PC-9 (cell line): Measurements from ENCODE around the gene SERTAD3.

Experiments
- CTCF ChIP-seq: fragments of 200-600 bp; sonication (generic); conservative IDR thresholded peaks from 2 replicates; pipeline ENCODE4 v1.6.1; 2017; ENCODE audit warnings: mixed run types, antibody characterized with exemption, mild to moderate bottlenecking, moderate library complexity
- EZH2 ChIP-seq: fragments of 200-600 bp; sonication (generic); IDR thresholded peaks from 2 replicates; pipeline ENCODE4 v1.8.0; 2017; ENCODE audit warnings: antibody characterized with exemption, low read depth

GRCh38 chr19:40414542-40415535, 29.3 kb downstream of the SERTAD3 start:
- no peak for TF ChIP-seq CTCF
- no peak for TF ChIP-seq EZH2
